Fibroblast of lung (primary cell): Measurements from ENCODE around the gene RNPEPL1. TPM values are rescaled to one million over a fixed set of nuclear protein-coding genes. Genes with fewer than 3 reads are reported as not detected.

Experiments
- DNase-seq, 2 donors: peaks; one replicate each; pipeline versions ENCODE4 v3.0.0 to v3.0.0-alpha.2; 2010; ENCODE audit warnings: low read depth in 2 of 2
- H2AFZ ChIP-seq: 2 replicates; pipeline ENCODE4 v1.5.1; 2012; ENCODE audit warnings: low read length, control low read depth, inconsistent platforms
- H3K27ac ChIP-seq: 2 replicates; pipeline ENCODE4 v1.5.1; 2011; ENCODE audit warnings: low read length, control low read depth; ENCODE audit not compliant: insufficient read depth
- H3K27me3 ChIP-seq: 2 replicates; pipeline ENCODE4 v1.5.1; 2011; ENCODE audit warnings: mild to moderate bottlenecking, low read length; ENCODE audit not compliant: control insufficient read depth, insufficient read depth
- H3K36me3 ChIP-seq: 2 replicates; pipeline ENCODE4 v1.5.1; 2011; ENCODE audit warnings: low read length; ENCODE audit not compliant: control insufficient read depth, insufficient read depth
- H3K4me1 ChIP-seq: 2 replicates; pipeline ENCODE4 v1.5.1; 2011; ENCODE audit warnings: low read length; ENCODE audit not compliant: control insufficient read depth, insufficient read depth; ENCODE audit errors: extremely low read depth
- H3K4me2 ChIP-seq: 2 replicates; pipeline ENCODE4 v1.5.1; 2011; ENCODE audit warnings: low read length, control low read depth; ENCODE audit not compliant: insufficient read depth; ENCODE audit errors: extremely low read depth
- H3K4me3 ChIP-seq, 4 experiments: fragments of 200-600 bp in 1 of 4; sonication (generic) in 1 of 4; replicated peaks in 1 of 4; 2 replicates each; pipeline ENCODE4 v1.5.1; 2011 to 2016; ENCODE audit warnings: low read length in 4 of 4, low read depth in 3 of 4, mild to moderate bottlenecking in 3 of 4, control low read depth in 2 of 4, inconsistent platforms in 1 of 4, mixed read lengths in 1 of 4; ENCODE audit not compliant: insufficient read depth in 1 of 4; ENCODE audit errors: control extremely low read depth in 1 of 4
- H3K79me2 ChIP-seq: 2 replicates; pipeline ENCODE4 v1.5.1; 2012; ENCODE audit warnings: mild to moderate bottlenecking, low read length, inconsistent platforms; ENCODE audit not compliant: control insufficient read depth, insufficient read depth
- H3K9ac ChIP-seq: 2 replicates; pipeline ENCODE4 v1.5.1; 2011; ENCODE audit warnings: mild to moderate bottlenecking, low read length, control low read depth; ENCODE audit not compliant: insufficient read depth
- H3K9me3 ChIP-seq: 2 replicates; pipeline ENCODE4 v1.5.1; 2012; ENCODE audit warnings: low read depth, low read length; ENCODE audit not compliant: control insufficient read depth, insufficient read depth
- H4K20me1 ChIP-seq: 2 replicates; pipeline ENCODE4 v1.5.1; 2011; ENCODE audit warnings: low read length; ENCODE audit not compliant: control insufficient read depth, insufficient read depth; ENCODE audit errors: extremely low read depth
- EZH2 ChIP-seq: IDR thresholded peaks from 2 replicates; pipeline ENCODE4 v1.5.1; 2012; ENCODE audit warnings: low read length, control low read depth, mild to moderate bottlenecking; ENCODE audit errors: missing control alignments
- polyA plus RNA-seq, 2 donors: library from polyadenylated mRNA; depleted of rRNA in 1 of 2; stranded (reverse) in 1 of 2; unstranded in 1 of 2; fragments of >200 nt; gene quantifications; 2 replicates each; pipeline ENCODE4 v1.2.1, GENCODE V29; 2011 to 2012; ENCODE audit warnings: missing spikeins in 1 of 2
- total RNA-seq: library from RNA; depleted of rRNA; stranded (reverse); fragments of >200 nt; gene quantifications from 2 replicates; pipeline ENCODE4 v1.2.1, GENCODE V29; 2014
- TF ChIP-seq, protein P1 (sequence below), 2 donors: IDR thresholded peaks in 1 of 2; conservative IDR thresholded peaks in 1 of 2; 1 replicate in 1 of 2; 2 replicates in 1 of 2; pipeline ENCODE4 v1.5.1; 2011 to 2012; ENCODE audit warnings: low read length in 2 of 2, control low read depth in 1 of 2, inconsistent platforms in 1 of 2, low read depth in 1 of 2, mild to moderate bottlenecking in 1 of 2

RNPEPL1 gene
- total and polyA plus RNA-seq, 2 donors (not counting 1 experiment from before 2014, with no cell fraction given) = 7.9 to 20.6 TPM

DNA sequence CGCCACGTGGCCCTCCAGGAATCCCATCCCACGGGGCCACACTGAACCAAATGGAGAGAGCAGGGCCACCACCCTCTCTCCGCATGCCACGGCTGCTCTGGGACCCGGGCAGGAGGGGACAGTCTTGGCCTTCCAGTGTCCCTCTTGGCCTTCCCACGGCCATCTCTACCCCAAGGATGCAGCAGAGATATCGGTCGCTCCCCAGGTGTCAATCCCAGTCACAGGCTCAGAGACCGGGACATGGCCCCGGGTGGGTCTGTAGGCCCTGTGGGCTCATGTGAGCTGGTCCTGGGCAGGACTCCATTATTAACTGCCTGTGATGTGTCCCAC lies 33.5 kb downstream of the RNPEPL1 start:
- H3K4me1 ChIP-seq = no peaks in the 10 kb centered on the region
- no peaks in the 10 kb centered on the region for H3K27me3 ChIP-seq
- no peaks in the 10 kb centered on the region for H3K79me2 ChIP-seq
- H3K9ac ChIP-seq = no peak overlapping the region
- no peak overlapping the region for H3K4me3 ChIP-seq
- H3K4me2 ChIP-seq = no peak overlapping the region
- no peaks in the 10 kb centered on the region for H3K9me3 ChIP-seq
- DNase-seq = no peak
- no peak overlapping the region for H2AFZ ChIP-seq
- no peak overlapping the region for H3K27ac ChIP-seq
- TF ChIP-seq, protein P1, sequence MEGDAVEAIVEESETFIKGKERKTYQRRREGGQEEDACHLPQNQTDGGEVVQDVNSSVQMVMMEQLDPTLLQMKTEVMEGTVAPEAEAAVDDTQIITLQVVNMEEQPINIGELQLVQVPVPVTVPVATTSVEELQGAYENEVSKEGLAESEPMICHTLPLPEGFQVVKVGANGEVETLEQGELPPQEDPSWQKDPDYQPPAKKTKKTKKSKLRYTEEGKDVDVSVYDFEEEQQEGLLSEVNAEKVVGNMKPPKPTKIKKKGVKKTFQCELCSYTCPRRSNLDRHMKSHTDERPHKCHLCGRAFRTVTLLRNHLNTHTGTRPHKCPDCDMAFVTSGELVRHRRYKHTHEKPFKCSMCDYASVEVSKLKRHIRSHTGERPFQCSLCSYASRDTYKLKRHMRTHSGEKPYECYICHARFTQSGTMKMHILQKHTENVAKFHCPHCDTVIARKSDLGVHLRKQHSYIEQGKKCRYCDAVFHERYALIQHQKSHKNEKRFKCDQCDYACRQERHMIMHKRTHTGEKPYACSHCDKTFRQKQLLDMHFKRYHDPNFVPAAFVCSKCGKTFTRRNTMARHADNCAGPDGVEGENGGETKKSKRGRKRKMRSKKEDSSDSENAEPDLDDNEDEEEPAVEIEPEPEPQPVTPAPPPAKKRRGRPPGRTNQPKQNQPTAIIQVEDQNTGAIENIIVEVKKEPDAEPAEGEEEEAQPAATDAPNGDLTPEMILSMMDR (conservative IDR thresholded peaks at IDR 0.05 in 1 of 2, IDR thresholded peaks at IDR 0.05 in 1 of 2; ENCODE audit: low read depth in 1 of 2, low read length in 2 of 2) = no peak
- TF ChIP-seq EZH2 = no peak
- peaks cover 5% of the 10 kb centered on the region for H3K36me3 ChIP-seq
- no peaks in the 10 kb centered on the region for H4K20me1 ChIP-seq

DNA sequence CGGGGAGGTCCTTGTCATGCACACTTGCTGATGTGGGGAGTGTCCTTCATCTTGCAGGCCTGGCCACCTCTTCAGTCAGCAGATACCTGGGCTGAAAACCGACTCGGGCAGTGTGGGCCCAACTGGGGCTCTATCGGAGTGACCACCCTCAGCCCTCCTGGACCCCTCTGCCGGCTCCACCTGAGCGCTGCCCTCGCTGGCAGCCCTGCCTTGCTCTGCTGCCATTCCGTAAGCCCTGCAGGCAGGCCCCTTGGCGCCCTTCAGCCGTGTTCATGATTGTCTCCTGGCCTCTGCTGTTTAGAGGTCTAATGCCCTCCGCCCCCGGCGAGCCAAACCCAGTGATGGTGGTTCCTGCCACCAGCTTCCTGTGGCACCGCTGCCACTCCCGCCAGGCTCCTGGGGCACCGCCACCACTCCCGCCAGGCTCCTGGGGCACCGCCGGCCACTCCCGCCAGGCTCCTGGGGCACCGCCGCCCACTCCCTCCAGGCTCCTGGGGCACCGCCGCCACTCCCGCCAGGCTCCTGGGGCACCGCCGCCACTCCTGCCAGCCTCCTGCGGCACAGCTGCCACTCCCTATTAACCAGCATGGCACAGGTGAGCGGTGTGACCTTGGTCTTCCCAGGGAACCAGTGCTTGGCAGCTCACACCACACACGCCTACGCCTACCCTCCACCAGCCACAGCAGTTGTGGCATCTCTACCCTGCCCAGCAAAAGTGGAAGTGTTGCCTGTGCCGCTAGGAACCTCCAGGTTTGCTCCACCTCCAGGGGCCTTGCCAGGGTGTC lies 34.2 kb downstream of the RNPEPL1 start:
- Histone ChIP-seq H4K20me1 (no peaks in the 10 kb centered on the region), H3K4me2 (no peak overlapping the region), H3K4me3 (no peak overlapping the region), H3K27me3 (no peaks in the 10 kb centered on the region), H3K9ac (no peak overlapping the region), H3K9me3 (no peaks in the 10 kb centered on the region), H3K36me3 (peaks cover 5% of the 10 kb centered on the region), H3K79me2 (no peaks in the 10 kb centered on the region), H2AFZ (no peak overlapping the region), H3K4me1 (no peaks in the 10 kb centered on the region), H3K27ac (no peak overlapping the region)
- TF ChIP-seq EZH2 = no peak
- DNase-seq = no peak

DNA sequence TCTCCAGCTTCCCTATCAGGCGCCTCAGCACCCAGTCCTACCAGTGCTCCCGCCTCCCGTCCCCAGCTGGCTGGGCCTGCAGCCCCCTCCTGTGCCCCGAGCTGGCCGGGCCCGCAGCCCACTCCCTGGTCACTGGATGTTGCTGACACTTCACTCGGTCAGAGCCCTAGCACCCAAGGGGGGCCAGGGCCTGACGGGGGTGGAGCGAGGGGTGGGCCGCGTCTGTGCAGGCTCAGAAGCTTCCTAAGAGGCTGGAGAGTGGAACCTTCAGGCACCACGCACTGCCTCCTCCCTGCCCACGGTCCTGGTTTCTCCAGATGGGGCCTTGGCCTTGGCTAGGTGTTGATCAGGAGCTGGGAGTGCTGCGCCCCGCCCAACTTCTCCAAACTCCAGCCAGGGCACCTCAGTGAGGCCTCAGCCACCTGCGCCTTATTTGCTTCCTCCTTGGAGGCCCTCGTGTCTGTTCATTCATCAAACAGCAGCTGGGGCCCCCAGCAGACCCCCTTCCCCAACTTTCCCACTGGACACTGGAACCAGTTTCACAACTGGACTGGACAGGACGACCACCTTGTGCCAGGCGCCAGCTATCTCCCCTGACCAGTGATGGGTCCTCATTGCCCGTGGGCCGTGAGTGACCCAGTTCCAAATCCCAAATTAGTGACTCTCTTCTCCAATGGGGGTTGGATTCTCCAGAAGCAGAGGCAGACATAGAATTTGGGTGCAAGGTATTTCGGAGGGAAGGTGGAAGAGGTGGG lies 35.0 kb downstream of the RNPEPL1 start:
- Histone ChIP-seq H3K4me1 (no peaks in the 10 kb centered on the region), H3K4me3 (no peak overlapping the region), H3K36me3 (peaks cover 1% of the 10 kb centered on the region), H2AFZ (no peak overlapping the region), H3K4me2 (no peak overlapping the region), H3K27ac (no peak overlapping the region), H3K9me3 (no peaks in the 10 kb centered on the region), H3K79me2 (no peaks in the 10 kb centered on the region), H3K9ac (no peak overlapping the region), H4K20me1 (no peaks in the 10 kb centered on the region), H3K27me3 (no peaks in the 10 kb centered on the region)
- no peak for DNase-seq
- no peak for TF ChIP-seq EZH2
- TF ChIP-seq, protein P1 (conservative IDR thresholded peaks at IDR 0.05 in 1 of 2, IDR thresholded peaks at IDR 0.05 in 1 of 2; ENCODE audit: low read depth in 1 of 2, low read length in 2 of 2) = no peak
